C4-2B (cell line): ENCODE data around the gene ANKS1B.

ENCODE experiments used
- ZFX ChIP-seq: fragments of 450-650 bp; IDR thresholded peaks from 2 replicates; pipeline ENCODE4 v1.6.1; 2017
- TF ChIP-seq, protein P1 (sequence below): fragments of 450-650 bp; conservative IDR thresholded peaks from 2 replicates; pipeline ENCODE4 v1.5.1; 2017; ENCODE audit warnings: mild to moderate bottlenecking

DNA sequence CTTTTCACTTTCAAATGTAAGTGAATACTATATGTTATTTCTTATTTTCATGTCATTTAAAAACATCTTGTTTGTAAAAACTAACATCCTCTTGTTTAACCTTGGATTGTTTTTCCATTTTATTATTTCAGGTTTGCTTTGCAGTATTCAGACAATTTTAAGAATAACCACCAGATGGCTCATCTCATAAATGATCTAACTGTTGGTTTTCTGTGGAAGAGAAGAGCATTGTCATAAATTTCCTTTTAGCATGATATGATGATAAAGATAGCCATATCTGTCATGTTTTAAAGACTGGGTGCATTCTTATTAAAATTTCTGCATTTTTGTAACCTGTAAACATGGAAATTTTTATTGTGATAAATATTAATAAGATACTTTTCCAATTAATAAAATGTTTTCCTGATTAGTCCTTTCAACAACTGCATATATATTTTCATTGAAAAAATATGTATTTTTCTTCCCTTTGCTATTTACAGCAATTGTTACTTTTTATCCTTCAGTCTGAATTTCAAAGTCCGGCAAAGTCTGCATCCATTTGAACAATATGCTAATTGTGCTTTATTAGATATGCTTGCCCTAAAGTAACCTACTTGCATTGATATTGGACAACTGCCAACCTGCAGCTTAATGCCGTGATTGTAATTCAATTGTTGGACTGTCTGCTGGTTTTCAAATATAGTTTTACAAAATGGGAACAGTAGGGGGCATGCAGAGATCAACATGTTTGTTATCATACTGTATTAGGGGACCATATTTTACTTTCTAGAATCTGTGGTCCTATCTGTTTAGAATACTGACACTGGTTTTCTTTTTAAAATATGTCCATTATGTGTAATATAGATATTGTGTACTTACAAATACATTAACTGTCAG lies 173.8 kb downstream of the ANKS1B start:
- TF ChIP-seq, protein P1, sequence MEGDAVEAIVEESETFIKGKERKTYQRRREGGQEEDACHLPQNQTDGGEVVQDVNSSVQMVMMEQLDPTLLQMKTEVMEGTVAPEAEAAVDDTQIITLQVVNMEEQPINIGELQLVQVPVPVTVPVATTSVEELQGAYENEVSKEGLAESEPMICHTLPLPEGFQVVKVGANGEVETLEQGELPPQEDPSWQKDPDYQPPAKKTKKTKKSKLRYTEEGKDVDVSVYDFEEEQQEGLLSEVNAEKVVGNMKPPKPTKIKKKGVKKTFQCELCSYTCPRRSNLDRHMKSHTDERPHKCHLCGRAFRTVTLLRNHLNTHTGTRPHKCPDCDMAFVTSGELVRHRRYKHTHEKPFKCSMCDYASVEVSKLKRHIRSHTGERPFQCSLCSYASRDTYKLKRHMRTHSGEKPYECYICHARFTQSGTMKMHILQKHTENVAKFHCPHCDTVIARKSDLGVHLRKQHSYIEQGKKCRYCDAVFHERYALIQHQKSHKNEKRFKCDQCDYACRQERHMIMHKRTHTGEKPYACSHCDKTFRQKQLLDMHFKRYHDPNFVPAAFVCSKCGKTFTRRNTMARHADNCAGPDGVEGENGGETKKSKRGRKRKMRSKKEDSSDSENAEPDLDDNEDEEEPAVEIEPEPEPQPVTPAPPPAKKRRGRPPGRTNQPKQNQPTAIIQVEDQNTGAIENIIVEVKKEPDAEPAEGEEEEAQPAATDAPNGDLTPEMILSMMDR, result peak; percentile 57
- no peak for TF ChIP-seq ZFX
